SU-DHL-6 (cell line): ENCODE measurements around the gene KRT16.

Experiments used
- CTCF ChIP-seq: fragments of 200-600 bp; sonication (generic); IDR thresholded peaks from one replicate; pipeline ENCODE4 v1.5.1; 2017; ENCODE audit warnings: antibody characterized with exemption, mild to moderate bottlenecking, low read length, moderate library complexity; ENCODE audit not compliant: insufficient read depth, poor library complexity, severe bottlenecking
- EZH2phosphoT487 ChIP-seq: fragments of 200-600 bp; sonication (generic), shearing (Covaris generic); conservative IDR thresholded peaks from 2 replicates; pipeline ENCODE4 v1.6.1; 2018; ENCODE audit warnings: mild to moderate bottlenecking, antibody characterized with exemption, low read length, moderate library complexity, mixed read lengths

GRCh38 chr17:41636652-41637051 lies 24.1 kb upstream of the KRT16 start:
- TF ChIP-seq CTCF, result no peak
- TF ChIP-seq EZH2phosphoT487, result no peak
